Posterior vena cava (tissue), 2 donors: ENCODE data around the gene FAM81A. TPM values are rescaled to one million over a fixed set of nuclear protein-coding genes. Genes with fewer than 3 reads are reported as not detected.
"Not testable (repeated sequence)": the region's sequence is repeated elsewhere in the genome, so short reads cannot be mapped to it uniquely, and the experiment has no call there.

Experiments used
- DNase-seq: peaks from one replicate; pipeline ENCODE4 v3.0.0-alpha.2; 2020; ENCODE audit warnings: low spot score
- intact Hi-C, 2 donors: fragments of 100-400 bp; cut with DNase I; formaldehyde crosslinking; loops; one replicate each; pipeline versions ENCODE4 v1.14.1 to v1.14.2; 2022 to 2023
- total RNA-seq, 2 donors: library from RNA; stranded (reverse); fragmentation: NEBNext Ultra II Directional; extraction: Animal tissue kit (Norgen Biotek cat#: 25700); gene quantifications; one replicate each; pipeline ENCODE4 v1.2.1, GENCODE V29; 2021
- donor health status: DM: yes; HTN: yes; CAD: no.
- donor health status: DM: yes; HTN: yes; CAD: no.

The FAM81A gene
- total RNA-seq, 2 donors from 2014 or later = 0.90 to 1.7 TPM

GRCh38 chr15:59420108-59420507 lies 17.9 kb upstream of the FAM81A start:
- DNase-seq = no peak
- intact Hi-C loops = no loop called here

- intact Hi-C loops = no loop called here
- no peak for DNase-seq
These were observed 16.9 kb upstream of the FAM81A start for GRCh38 chr15:59420986-59421618.

GRCh38 chr15:59424616-59425015 lies 13.4 kb upstream of the FAM81A start:
- intact Hi-C loops = no loop called here
- no peak for DNase-seq

- intact Hi-C loops, DNase-seq: not testable (repeated sequence)
These were observed 9.1 kb upstream of the FAM81A start for GRCh38 chr15:59428898-59429297.

GRCh38 chr15:59432389-59432788 lies 5.6 kb upstream of the FAM81A start:
- no peak for DNase-seq
- intact Hi-C loops = no loop called here

- no peak for DNase-seq
- intact Hi-C loops = no loop called here
These were observed 3.5 kb upstream of the FAM81A start for GRCh38 chr15:59434481-59434880.

- intact Hi-C loops = no loop called here
- DNase-seq = no peak
These were observed 1.2 kb upstream of the FAM81A start for GRCh38 chr15:59436774-59437141.

GRCh38 chr15:59437142-59437816 lies 707 bp upstream of the FAM81A start:
- intact Hi-C loops = no loop called here
- no peak for DNase-seq

- no peak for DNase-seq
- intact Hi-C loops = no loop called here
These were observed 772 bp downstream of the FAM81A start for GRCh38 chr15:59438625-59439290.

- DNase-seq = no peak
- intact Hi-C loops = no loop called here
These were observed 1.6 kb downstream of the FAM81A start for GRCh38 chr15:59439576-59439975.

GRCh38 chr15:59443341-59444072 lies 5.5 kb downstream of the FAM81A start:
- DNase-seq = no peak
- intact Hi-C loops = no loop called here

GRCh38 chr15:59444081-59444835 lies 6.3 kb downstream of the FAM81A start:
- intact Hi-C loops = no loop called here
- DNase-seq = no peak

- DNase-seq = no peak
- intact Hi-C loops = no loop called here
These were observed 7.1 kb downstream of the FAM81A start for GRCh38 chr15:59444980-59445545.

- DNase-seq = no peak
- intact Hi-C loops = no loop called here
These were observed 8.4 kb downstream of the FAM81A start for GRCh38 chr15:59446232-59446957.

GRCh38 chr15:59447367-59447766 lies 9.4 kb downstream of the FAM81A start:
- intact Hi-C loops = no loop called here
- no peak for DNase-seq

- no peak for DNase-seq
- intact Hi-C loops = no loop called here
These were observed 10.9 kb downstream of the FAM81A start for GRCh38 chr15:59448871-59449270.

- intact Hi-C loops = no loop called here
- DNase-seq = no peak
These were observed 15.7 kb downstream of the FAM81A start for GRCh38 chr15:59453474-59454215.

- no peak for DNase-seq
- intact Hi-C loops = no loop called here
These were observed 18.1 kb downstream of the FAM81A start for GRCh38 chr15:59456114-59456513.
